Fibroblast of lung (primary cell): ENCODE measurements around the gene CSGALNACT2. TPM values are rescaled to one million over a fixed set of nuclear protein-coding genes. Genes with fewer than 3 reads are reported as not detected.

Experiments used
- DNase-seq, 2 donors: peaks; one replicate each; pipeline versions ENCODE4 v3.0.0 to v3.0.0-alpha.2; 2010; ENCODE audit warnings: low read depth in 2 of 2
- H2AFZ ChIP-seq: 2 replicates; pipeline ENCODE4 v1.5.1; 2012; ENCODE audit warnings: low read length, control low read depth, inconsistent platforms
- H3K27ac ChIP-seq: 2 replicates; pipeline ENCODE4 v1.5.1; 2011; ENCODE audit warnings: low read length, control low read depth; ENCODE audit not compliant: insufficient read depth
- H3K27me3 ChIP-seq: 2 replicates; pipeline ENCODE4 v1.5.1; 2011; ENCODE audit warnings: mild to moderate bottlenecking, low read length; ENCODE audit not compliant: control insufficient read depth, insufficient read depth
- H3K36me3 ChIP-seq: 2 replicates; pipeline ENCODE4 v1.5.1; 2011; ENCODE audit warnings: low read length; ENCODE audit not compliant: control insufficient read depth, insufficient read depth
- H3K4me1 ChIP-seq: 2 replicates; pipeline ENCODE4 v1.5.1; 2011; ENCODE audit warnings: low read length; ENCODE audit not compliant: control insufficient read depth, insufficient read depth; ENCODE audit errors: extremely low read depth
- H3K4me2 ChIP-seq: 2 replicates; pipeline ENCODE4 v1.5.1; 2011; ENCODE audit warnings: low read length, control low read depth; ENCODE audit not compliant: insufficient read depth; ENCODE audit errors: extremely low read depth
- H3K4me3 ChIP-seq, 4 experiments: fragments of 200-600 bp in 1 of 4; sonication (generic) in 1 of 4; replicated peaks in 1 of 4; 2 replicates each; pipeline ENCODE4 v1.5.1; 2011 to 2016; ENCODE audit warnings: low read length in 4 of 4, low read depth in 3 of 4, mild to moderate bottlenecking in 3 of 4, control low read depth in 2 of 4, inconsistent platforms in 1 of 4, mixed read lengths in 1 of 4; ENCODE audit not compliant: insufficient read depth in 1 of 4; ENCODE audit errors: control extremely low read depth in 1 of 4
- H3K79me2 ChIP-seq: 2 replicates; pipeline ENCODE4 v1.5.1; 2012; ENCODE audit warnings: mild to moderate bottlenecking, low read length, inconsistent platforms; ENCODE audit not compliant: control insufficient read depth, insufficient read depth
- H3K9ac ChIP-seq: 2 replicates; pipeline ENCODE4 v1.5.1; 2011; ENCODE audit warnings: mild to moderate bottlenecking, low read length, control low read depth; ENCODE audit not compliant: insufficient read depth
- H3K9me3 ChIP-seq: 2 replicates; pipeline ENCODE4 v1.5.1; 2012; ENCODE audit warnings: low read depth, low read length; ENCODE audit not compliant: control insufficient read depth, insufficient read depth
- H4K20me1 ChIP-seq: 2 replicates; pipeline ENCODE4 v1.5.1; 2011; ENCODE audit warnings: low read length; ENCODE audit not compliant: control insufficient read depth, insufficient read depth; ENCODE audit errors: extremely low read depth
- EZH2 ChIP-seq: IDR thresholded peaks from 2 replicates; pipeline ENCODE4 v1.5.1; 2012; ENCODE audit warnings: low read length, control low read depth, mild to moderate bottlenecking; ENCODE audit errors: missing control alignments
- polyA plus RNA-seq, 2 donors: library from polyadenylated mRNA; depleted of rRNA in 1 of 2; stranded (reverse) in 1 of 2; unstranded in 1 of 2; fragments of >200 nt; gene quantifications; 2 replicates each; pipeline ENCODE4 v1.2.1, GENCODE V29; 2011 to 2012; ENCODE audit warnings: missing spikeins in 1 of 2
- total RNA-seq: library from RNA; depleted of rRNA; stranded (reverse); fragments of >200 nt; gene quantifications from 2 replicates; pipeline ENCODE4 v1.2.1, GENCODE V29; 2014
- TF ChIP-seq, protein P1 (sequence below), 2 donors: IDR thresholded peaks in 1 of 2; conservative IDR thresholded peaks in 1 of 2; 1 replicate in 1 of 2; 2 replicates in 1 of 2; pipeline ENCODE4 v1.5.1; 2011 to 2012; ENCODE audit warnings: low read length in 2 of 2, control low read depth in 1 of 2, inconsistent platforms in 1 of 2, low read depth in 1 of 2, mild to moderate bottlenecking in 1 of 2

Gene CSGALNACT2
- total and polyA plus RNA-seq, 2 donors (not counting 1 experiment from before 2014, with no cell fraction given): 38.6 to 46.9 TPM

DNA sequence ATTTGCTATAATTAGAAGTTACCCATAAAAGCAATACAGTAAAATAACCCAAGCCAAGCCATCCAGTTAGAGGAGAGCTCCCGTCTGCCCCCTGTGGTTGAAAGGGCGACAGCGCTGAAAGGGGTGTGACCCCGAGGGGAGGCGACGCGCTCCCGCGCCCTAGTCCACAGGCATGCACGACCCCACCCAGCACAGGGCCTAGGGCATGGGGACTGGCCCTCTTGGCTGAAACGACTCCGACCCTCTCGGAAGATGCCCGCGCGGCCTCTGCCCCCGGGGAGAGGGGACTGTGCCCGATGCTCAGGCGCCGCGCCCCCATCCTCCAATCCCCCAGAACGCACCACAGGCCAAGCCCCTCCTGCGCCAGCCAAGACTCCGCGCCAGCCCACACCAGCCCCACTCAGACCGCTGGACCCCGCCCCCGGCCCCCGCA lies 64.0 kb downstream of the CSGALNACT2 start:
- peak overlapping the region; percentile 23 to 55 (median 38) for H3K4me3 ChIP-seq
- no peaks in the 10 kb centered on the region for H3K27me3 ChIP-seq
- H3K9me3 ChIP-seq: no peaks in the 10 kb centered on the region
- H2AFZ ChIP-seq: peak overlapping the region; percentile 62
- no peaks in the 10 kb centered on the region for H4K20me1 ChIP-seq
- peak overlapping the region; percentile 16 for H3K9ac ChIP-seq
- TF ChIP-seq EZH2: no peak
- TF ChIP-seq, protein P1, sequence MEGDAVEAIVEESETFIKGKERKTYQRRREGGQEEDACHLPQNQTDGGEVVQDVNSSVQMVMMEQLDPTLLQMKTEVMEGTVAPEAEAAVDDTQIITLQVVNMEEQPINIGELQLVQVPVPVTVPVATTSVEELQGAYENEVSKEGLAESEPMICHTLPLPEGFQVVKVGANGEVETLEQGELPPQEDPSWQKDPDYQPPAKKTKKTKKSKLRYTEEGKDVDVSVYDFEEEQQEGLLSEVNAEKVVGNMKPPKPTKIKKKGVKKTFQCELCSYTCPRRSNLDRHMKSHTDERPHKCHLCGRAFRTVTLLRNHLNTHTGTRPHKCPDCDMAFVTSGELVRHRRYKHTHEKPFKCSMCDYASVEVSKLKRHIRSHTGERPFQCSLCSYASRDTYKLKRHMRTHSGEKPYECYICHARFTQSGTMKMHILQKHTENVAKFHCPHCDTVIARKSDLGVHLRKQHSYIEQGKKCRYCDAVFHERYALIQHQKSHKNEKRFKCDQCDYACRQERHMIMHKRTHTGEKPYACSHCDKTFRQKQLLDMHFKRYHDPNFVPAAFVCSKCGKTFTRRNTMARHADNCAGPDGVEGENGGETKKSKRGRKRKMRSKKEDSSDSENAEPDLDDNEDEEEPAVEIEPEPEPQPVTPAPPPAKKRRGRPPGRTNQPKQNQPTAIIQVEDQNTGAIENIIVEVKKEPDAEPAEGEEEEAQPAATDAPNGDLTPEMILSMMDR (conservative IDR thresholded peaks at IDR 0.05 in 1 of 2, IDR thresholded peaks at IDR 0.05 in 1 of 2; ENCODE audit: low read depth in 1 of 2, low read length in 2 of 2): peak; percentile 68 to 74
- no peak overlapping the region for H3K27ac ChIP-seq
- H3K4me1 ChIP-seq: no peaks in the 10 kb centered on the region
- peak overlapping the region; percentile 85 for H3K4me2 ChIP-seq
- no peaks in the 10 kb centered on the region for H3K36me3 ChIP-seq
- no peaks in the 10 kb centered on the region for H3K79me2 ChIP-seq
- peak in 1 of 2 donors; percentile 21 for DNase-seq

DNA sequence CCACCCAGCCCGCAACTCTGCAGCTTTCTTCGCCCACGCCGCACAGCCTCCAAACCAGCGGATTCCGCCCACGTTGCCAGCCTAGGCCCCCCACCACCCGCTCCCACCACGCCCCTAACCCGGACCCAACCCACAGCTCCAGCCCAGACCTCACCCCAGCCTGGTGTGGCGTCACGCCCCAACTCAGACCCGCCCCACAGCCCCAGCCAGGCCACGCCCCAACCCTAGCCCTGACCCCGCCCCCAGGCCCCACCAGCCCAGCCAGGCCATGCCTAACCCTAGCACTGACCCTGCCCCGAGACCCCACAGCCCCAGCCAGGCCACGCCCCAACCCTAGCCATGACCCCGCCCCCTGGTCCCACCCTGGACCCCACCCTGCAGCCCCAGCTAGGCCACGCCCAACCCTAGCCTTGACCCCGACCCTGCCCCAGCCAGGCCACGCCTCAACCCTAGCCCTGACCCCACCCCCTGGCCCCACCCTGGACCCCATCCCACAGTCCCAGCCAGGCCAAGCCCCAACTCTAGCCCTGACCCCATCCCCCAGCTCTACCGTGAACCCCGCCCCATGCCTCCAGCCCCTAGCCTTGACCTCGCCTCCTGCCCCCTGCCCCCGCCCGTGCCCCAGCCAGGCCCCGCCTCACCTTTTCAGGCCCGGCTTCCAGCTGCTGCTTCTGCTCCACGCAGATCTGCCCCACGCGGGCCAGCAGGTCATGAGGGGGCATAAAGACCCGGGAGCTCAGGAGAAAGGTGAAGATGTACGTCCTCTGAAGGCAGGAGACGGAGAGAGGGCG lies 64.6 kb downstream of the CSGALNACT2 start:
- H2AFZ ChIP-seq: no peak overlapping the region
- TF ChIP-seq, protein P1 (conservative IDR thresholded peaks at IDR 0.05 in 1 of 2, IDR thresholded peaks at IDR 0.05 in 1 of 2; ENCODE audit: low read depth in 1 of 2, low read length in 2 of 2): no peak
- no peak for TF ChIP-seq EZH2
- no peaks in the 10 kb centered on the region for H3K9me3 ChIP-seq
- no peaks in the 10 kb centered on the region for H3K79me2 ChIP-seq
- H3K4me2 ChIP-seq: no peak overlapping the region
- H3K27me3 ChIP-seq: no peaks in the 10 kb centered on the region
- H4K20me1 ChIP-seq: no peaks in the 10 kb centered on the region
- peak overlapping the region in 1 of 4 experiments; percentile 55 for H3K4me3 ChIP-seq
- no peak for DNase-seq
- no peaks in the 10 kb centered on the region for H3K36me3 ChIP-seq
- H3K4me1 ChIP-seq: no peaks in the 10 kb centered on the region
- no peak overlapping the region for H3K27ac ChIP-seq
- H3K9ac ChIP-seq: no peak overlapping the region

DNA sequence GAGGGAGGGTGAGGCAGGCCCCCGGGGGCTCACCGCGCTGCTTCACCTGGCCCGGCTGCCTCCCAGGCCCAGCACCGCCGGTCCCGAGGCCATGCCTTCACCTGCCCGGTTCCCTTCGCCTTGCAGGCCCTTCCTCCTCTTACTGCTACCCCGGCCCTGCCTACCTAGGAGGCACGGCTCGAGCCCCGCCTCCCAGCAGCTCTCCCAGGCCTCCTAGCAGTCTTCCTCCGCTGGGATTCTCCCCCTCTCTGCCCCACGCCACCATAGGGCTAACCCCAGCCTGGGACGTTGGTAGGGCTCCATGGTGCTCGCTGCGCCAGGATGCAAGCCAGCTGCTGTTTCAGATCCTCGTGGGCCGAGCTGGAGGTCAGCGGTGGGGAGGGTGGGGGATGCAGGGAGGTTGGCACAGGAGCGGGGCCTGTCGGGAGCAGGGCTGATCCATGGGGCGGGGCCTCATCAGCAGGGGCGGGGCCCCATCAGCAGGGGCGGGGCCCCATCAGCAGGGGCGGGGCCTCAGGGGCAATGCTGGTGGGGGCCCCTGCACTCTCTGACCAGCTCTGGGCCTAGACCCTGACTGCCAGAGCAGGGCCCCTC lies 65.3 kb downstream of the CSGALNACT2 start:
- H3K4me2 ChIP-seq: no peak overlapping the region

More for the DNA sequence above, 65.3 kb downstream of the CSGALNACT2 start:
- no peaks in the 10 kb centered on the region for H3K27me3 ChIP-seq
- H3K9me3 ChIP-seq: no peaks in the 10 kb centered on the region
- no peaks in the 10 kb centered on the region for H3K36me3 ChIP-seq
- no peak overlapping the region for H2AFZ ChIP-seq
- no peaks in the 10 kb centered on the region for H4K20me1 ChIP-seq
- no peak overlapping the region for H3K9ac ChIP-seq
- H3K4me1 ChIP-seq: no peaks in the 10 kb centered on the region
- TF ChIP-seq, protein P1 (conservative IDR thresholded peaks at IDR 0.05 in 1 of 2, IDR thresholded peaks at IDR 0.05 in 1 of 2; ENCODE audit: low read depth in 1 of 2, low read length in 2 of 2): no peak
- TF ChIP-seq EZH2: no peak
- H3K27ac ChIP-seq: no peak overlapping the region
- H3K79me2 ChIP-seq: no peaks in the 10 kb centered on the region
- H3K4me3 ChIP-seq: no peak overlapping the region
- no peak for DNase-seq
